HG02938 (cell line): ENCODE data around the gene GPATCH2.

Experiments used
- ATAC-seq: cut with Tn5 transposase; IDR thresholded peaks from one replicate; pipeline ENCODE4 v1.9.1; 2021; ENCODE audit warnings: mild to moderate bottlenecking, moderate library complexity; ENCODE audit not compliant: unreplicated experiment

GPATCH2 gene

GRCh38 chr1:217630711-217631591 is at the start of gene GPATCH2, which contains the start of gene SPATA17:
Gene GPATCH2, minus strand, starts transcription at chr1:217631090. Its CDS starts 119 bp downstream, at chr1:217630971.
Gene SPATA17, plus strand, starts transcription at chr1:217631344. Its CDS starts 35 bp downstream, at chr1:217631379.
- peak; percentile 95 for ATAC-seq

- ATAC-seq: no peak
Observed at GRCh38 chr1:217674028-217674729, 43.3 kb upstream of the GPATCH2 start.

DNA sequence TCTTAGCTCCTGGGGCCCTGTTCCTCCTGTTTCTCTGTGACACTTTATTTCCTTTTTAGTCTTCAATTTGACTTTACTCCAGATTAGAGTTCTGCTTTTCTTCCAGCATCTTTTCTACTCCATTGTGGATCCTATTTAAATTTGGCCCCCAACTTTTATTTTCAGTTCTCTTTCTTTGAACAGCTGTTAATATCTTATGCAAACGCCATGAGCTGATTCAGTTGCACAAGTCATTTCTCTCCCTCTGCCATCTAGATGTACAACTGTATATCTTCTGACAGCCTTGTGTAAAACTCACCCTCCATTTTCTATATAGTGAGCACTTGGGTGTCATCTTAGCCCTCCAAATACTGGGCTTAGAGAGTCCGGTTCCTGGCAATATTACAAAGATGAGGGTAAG is 42.5 kb upstream of the GPATCH2 start:
- ATAC-seq: peak; percentile 69

GRCh38 chr1:217668351-217668940 is 37.6 kb upstream of the GPATCH2 start:
- no peak for ATAC-seq

- ATAC-seq: no peak
Observed at GRCh38 chr1:217661407-217661806, 30.5 kb upstream of the GPATCH2 start.

DNA sequence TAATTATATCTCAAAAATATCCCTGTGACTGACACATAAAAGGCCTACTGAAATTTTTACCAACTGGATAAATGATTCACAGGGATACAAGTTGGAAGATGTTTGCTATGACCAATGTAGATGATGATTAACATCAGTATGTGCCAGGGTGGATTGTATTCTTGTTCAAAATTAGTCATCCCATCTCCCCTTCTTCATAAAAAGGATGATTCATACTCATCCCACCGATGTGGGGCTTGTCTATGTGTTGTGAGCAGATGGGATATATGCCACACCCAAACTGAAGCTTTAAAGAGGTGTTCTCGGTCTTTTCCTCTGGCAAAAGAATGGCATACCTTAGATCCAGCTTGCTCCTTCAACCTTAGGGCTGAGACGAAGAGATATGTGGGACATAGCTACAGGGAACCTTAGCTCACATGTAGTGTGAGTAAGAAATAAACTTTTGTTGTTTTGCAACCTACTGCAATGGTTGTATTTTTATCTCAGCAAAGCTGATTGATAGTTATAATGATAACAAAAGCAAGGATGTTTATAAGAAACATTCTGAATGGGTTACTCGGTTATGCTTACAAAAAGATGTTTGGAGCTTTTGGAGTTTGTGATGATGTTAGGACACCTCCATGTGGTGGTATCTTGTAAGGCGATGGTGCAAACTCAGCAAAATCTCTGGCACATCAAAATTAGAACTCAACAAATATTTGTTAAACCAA is 29.6 kb upstream of the GPATCH2 start:
- peak; percentile 55 for ATAC-seq

DNA sequence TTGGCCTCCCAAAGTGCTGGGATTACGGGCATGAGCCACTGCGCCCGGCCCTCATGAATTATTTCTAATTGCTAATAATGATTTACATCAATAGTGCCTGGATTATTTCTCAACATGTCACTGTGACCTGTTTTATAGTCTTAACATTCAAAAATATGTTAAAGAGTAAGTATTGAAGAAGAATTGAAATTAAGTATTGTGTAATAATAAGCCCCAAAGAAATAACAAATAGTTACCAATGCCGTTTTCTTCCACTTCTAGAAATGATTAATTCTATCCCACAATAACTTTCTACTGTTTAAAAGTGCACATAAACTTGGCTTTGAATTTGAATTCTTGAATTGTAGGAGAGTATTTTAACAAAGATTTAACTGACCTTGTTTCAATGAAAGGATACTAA is 19.8 kb upstream of the GPATCH2 start:
- no peak for ATAC-seq

- no peak for ATAC-seq
Observed at GRCh38 chr1:217647791-217648190, 16.9 kb upstream of the GPATCH2 start.

DNA sequence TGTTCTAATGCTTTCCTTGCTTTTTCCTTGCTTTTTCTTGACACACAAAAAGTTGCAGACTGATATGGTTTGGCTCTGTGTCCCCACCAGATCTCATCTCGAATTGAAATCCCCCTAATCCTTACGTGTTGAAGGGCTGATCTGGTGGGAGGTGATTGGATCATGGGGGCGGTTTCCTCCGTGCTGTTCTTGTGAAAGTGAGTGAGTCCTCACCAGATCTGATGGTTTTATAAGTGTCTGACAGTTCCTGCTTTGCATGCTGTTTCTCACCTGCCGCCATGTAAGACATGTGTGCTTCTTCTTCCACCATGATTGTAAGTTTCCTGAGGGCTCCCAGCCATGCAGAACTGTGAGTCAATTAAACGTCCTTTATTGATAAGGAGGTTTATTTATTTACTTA is 11.6 kb upstream of the GPATCH2 start:
- no peak for ATAC-seq

GRCh38 chr1:217627431-217627830 is 3.5 kb downstream of the GPATCH2 start:
- ATAC-seq: no peak

- no peak for ATAC-seq
Observed at GRCh38 chr1:217626321-217626720, 4.6 kb downstream of the GPATCH2 start.

GRCh38 chr1:217622042-217622441 is 8.8 kb downstream of the GPATCH2 start:
- peak; percentile 17 for ATAC-seq

DNA sequence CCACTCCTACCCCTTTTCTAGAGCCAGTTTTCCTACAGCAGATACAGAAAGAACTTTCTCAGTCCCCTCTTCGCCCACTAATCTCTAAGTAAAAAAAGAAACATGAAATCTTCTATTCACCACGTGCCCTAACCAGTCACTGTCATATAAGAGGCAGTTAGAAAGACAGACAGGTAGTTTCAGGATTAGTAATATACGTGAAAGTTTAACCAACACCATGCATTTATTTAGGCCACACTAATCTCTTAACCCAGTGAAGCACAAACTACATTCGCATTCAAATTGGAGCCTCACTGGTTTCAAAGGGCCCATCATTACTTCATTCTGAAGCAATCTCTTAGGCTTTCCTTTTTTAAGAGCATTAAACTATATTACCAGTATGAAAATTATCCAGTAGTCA is 10.1 kb downstream of the GPATCH2 start:
- peak; percentile 100 for ATAC-seq

GRCh38 chr1:217617126-217617525 is 13.8 kb downstream of the GPATCH2 start:
- ATAC-seq: no peak

DNA sequence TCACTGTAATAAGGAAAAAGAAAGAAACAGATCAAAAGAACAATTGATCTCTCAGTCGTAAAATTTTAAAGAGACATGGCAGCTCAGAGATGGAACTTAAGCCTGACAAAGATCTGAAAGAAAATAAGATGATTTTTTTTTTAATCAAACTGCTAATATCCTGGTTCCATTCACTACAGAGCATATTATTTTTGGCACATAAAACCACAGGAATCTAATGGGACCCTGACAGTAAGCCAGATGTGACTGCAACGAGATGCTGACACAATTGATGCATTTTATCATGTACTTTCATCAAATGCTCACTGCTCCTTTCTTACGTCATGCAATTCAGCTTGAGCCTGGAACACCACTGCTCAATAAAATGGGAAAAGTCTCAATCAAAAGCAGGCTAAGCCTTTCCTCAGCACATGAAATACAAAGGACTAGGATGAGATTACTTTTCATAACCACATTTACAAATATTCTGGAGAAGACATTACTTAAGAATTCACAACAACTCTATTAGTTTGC is 16.6 kb downstream of the GPATCH2 start:
- ATAC-seq: no peak

GRCh38 chr1:217605390-217605789 is 25.5 kb downstream of the GPATCH2 start:
- no peak for ATAC-seq

GRCh38 chr1:217602380-217602779 is 28.5 kb downstream of the GPATCH2 start:
- ATAC-seq: no peak

DNA sequence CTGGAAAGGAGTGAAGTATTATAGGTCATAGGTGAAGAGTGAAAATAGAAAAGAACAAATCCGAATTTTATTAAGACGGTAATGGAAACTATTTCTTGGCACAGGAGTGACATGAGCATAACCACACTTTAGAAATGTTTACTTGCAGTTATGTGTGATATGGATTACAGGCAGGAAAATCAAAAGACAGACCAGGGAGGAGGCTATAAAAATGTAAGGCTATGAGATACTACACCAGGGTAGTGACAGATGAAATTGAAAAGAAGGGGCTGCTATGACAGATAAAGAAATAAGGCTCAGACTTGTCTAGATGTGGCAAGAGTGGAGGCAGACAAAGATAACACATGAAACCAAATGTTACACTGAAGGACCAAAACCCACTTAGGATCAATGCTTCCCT is 31.7 kb downstream of the GPATCH2 start:
- no peak for ATAC-seq

DNA sequence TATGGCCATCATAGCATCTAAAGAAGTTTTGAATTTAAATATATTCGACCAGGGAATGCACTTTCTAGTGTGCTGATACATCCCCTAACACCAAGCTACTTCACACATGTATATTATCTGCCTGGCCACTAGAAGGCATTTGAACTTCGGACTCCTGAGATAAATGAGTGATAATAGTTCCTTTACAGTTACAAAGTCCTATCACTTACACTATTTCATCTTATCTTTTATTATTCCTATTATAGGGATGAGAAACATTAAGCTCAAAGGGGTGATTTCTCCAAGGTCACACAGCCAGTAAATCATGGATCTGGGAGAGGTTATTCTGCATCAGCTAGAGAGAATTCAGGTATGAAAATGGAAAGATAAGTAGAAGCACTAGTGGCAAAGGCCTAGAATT is 40.3 kb downstream of the GPATCH2 start:
- no peak for ATAC-seq

DNA sequence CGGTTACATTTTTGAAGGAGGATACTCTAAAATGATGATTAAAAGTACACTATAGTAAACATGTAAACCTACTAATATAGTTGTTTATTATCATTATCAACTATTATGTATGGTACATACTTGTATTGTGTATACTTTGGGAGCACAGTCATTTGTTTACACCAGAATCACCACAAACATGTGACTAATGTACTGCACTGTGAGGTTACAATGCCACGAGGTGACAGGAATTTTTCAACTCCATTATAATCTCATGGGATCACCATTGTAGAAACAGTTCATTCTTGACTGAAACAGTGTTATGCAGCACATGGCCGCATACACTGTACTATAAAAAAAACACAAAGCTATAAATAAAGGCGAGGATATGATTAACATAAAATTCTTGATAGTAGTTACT is 44.3 kb downstream of the GPATCH2 start:
- no peak for ATAC-seq

DNA sequence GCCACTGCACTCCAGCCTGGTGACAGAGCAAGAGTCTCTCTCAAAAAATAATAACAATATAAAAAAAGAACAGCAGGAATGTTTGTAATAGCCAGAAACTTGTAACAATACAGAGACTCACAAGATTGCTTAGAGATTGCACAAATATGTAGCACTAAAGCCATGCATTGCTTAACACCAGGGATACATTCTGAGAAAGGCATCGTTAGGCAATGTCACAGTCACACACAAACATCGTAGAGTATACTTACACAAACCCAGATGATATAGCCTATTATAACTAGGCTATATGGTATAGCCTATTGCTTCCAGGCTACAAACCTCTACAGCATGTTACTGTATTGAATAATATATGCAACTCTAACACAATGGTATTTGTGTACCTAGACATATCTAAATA is 45.3 kb downstream of the GPATCH2 start:
- ATAC-seq: no peak
